VCaP (cell line): ENCODE results near the gene TIGD7.
"Not testable (repeated sequence)": the region's sequence is repeated elsewhere in the genome, so short reads cannot be mapped to it uniquely, and the experiment has no call there.

Source experiments
- H3K27ac ChIP-seq: fragments of 450-650 bp; 2 replicates; pipeline ENCODE4 v1.5.1; 2017
- CTCF ChIP-seq: fragments of 450-650 bp; conservative IDR thresholded peaks from 2 replicates; pipeline ENCODE4 v1.5.1; 2017; ENCODE audit warnings: mild to moderate bottlenecking, moderate library complexity

Gene TIGD7

GRCh38 chr16:3282103-3282729 is 23.0 kb downstream of the TIGD7 start:
- H3K27ac ChIP-seq = peak overlapping the region; percentile 93
- no peak for TF ChIP-seq CTCF

GRCh38 chr16:3281222-3281820 is 23.9 kb downstream of the TIGD7 start:
- H3K27ac ChIP-seq = peak overlapping the region; percentile 93
- TF ChIP-seq CTCF = no peak

- no peak for TF ChIP-seq CTCF
Observed at GRCh38 chr16:3276679-3277078, 28.6 kb downstream of the TIGD7 start.

GRCh38 chr16:3274947-3275346 is 30.3 kb downstream of the TIGD7 start:
- no peak for TF ChIP-seq CTCF
- H3K27ac ChIP-seq = no peak overlapping the region

More at GRCh38 chr16:3276679-3277078, 28.6 kb downstream of the TIGD7 start:
- peak overlapping the region; percentile 93 for H3K27ac ChIP-seq

DNA sequence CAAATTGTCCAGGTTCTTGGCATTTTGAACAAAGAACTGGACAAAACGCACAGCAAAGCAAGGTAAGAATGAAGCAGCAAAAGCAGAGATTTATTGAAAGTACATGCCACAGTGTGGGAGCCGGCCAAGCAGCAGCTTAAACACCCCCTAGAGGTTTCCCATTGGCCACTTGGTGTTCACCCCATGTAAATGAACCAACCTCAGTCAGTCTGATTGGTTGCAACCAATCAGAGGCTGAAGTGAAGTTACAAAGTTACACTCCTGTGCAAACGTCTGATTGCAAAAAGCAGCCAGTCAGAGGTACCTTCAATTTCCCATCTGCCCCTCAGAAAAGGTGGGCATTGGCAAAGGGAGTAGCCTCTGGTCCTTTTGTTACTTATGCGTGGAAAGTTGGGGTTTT is 30.7 kb downstream of the TIGD7 start:
- TF ChIP-seq CTCF = no peak
- H3K27ac ChIP-seq = no peak overlapping the region

GRCh38 chr16:3271281-3271680 is 33.9 kb downstream of the TIGD7 start:
- H3K27ac ChIP-seq = not testable (repeated sequence)

DNA sequence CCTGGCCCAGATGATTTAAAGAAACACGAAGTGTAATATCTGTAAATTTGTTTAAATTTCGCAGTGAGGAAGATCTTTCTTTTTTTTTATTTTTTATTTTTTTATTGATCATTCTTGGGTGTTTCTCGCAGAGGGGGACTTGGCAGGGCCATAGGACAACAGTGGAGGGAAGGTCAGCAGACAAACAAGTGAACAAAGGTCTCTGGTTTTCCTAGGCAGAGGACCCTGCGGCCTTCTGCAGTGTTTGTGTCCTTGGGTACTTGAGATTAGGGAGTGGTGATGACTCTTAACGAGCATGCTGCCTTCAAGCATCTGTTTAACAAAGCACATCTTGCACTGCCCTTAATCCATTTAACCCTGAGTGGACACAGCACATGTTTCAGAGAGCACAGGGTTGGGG is 34.5 kb downstream of the TIGD7 start:
- H3K27ac ChIP-seq = not testable (repeated sequence)

GRCh38 chr16:3268294-3268693 is 36.9 kb downstream of the TIGD7 start:
- no peak overlapping the region for H3K27ac ChIP-seq
- TF ChIP-seq CTCF = no peak
